Endothelial cell of umbilical vein (primary cell): ENCODE measurements around the gene ENPP3. TPM values are rescaled to one million over a fixed set of nuclear protein-coding genes. Genes with fewer than 3 reads are reported as not detected.
"Not testable (repeated sequence)": the region's sequence is repeated elsewhere in the genome, so short reads cannot be mapped to it uniquely, and the experiment has no call there.

Experiments used
- BruUV-seq: library from RNA; stranded (reverse); fragments of 400-500 nt; replicated peaks from 2 replicates; lab custom pipeline; 2021; lab: Mats Ljungman, UMichigan
- CTCF ChIA-PET: fragments of 300-600, 350-600 bp; sonication (Branson Sonifier 250); formaldehyde crosslinking; loops from one replicate; lab custom pipeline; 2021; ENCODE audit warnings: antibody characterized with exemption, inconsistent platforms; lab: Charles Lee
- POLR2A ChIA-PET: fragments of 300-600, 350-600 bp; sonication (Branson Sonifier 250); formaldehyde crosslinking; loops from one replicate; lab custom pipeline; 2021; ENCODE audit warnings: antibody characterized with exemption, inconsistent platforms; lab: Charles Lee
- DNase-seq: peaks from one replicate; pipeline ENCODE4 v3.0.0-alpha.2; 2011; ENCODE audit warnings: low read depth, low spot score
- FAIRE-seq: peaks from 2 replicates; lab custom pipeline; 2011; peaks lifted over from hg19 to GRCh38; lab: Jason Lieb, UNC
- H2AFZ ChIP-seq: 2 replicates; pipeline ENCODE4 v1.6.0; 2012; ENCODE audit warnings: low read depth, low read length, control low read depth, inconsistent platforms
- H3K27ac ChIP-seq: 2 replicates; pipeline ENCODE4 v1.5.1; 2011; ENCODE audit warnings: low read depth, mild to moderate bottlenecking, control low read depth, low read length, moderate library complexity; ENCODE audit not compliant: insufficient read depth
- H3K27me3 ChIP-seq, 2 experiments: 2 replicates each; pipeline versions ENCODE4 v1.6.0 to v1.6.1; 2011; ENCODE audit warnings: low read length in 2 of 2, mixed read lengths in 1 of 2; ENCODE audit not compliant: control insufficient read depth in 2 of 2, insufficient read depth in 2 of 2
- H3K36me3 ChIP-seq, 2 experiments: 2 replicates in 1 of 2; 3 replicates in 1 of 2; pipeline ENCODE4 v1.5.1; 2011; ENCODE audit warnings: low read length in 2 of 2, mild to moderate bottlenecking in 1 of 2, moderate library complexity in 1 of 2; ENCODE audit not compliant: control insufficient read depth in 2 of 2, insufficient read depth in 2 of 2; ENCODE audit errors: extremely low read depth in 1 of 2
- H3K4me1 ChIP-seq: 3 replicates; pipeline ENCODE4 v1.5.1; 2011; ENCODE audit warnings: mild to moderate bottlenecking, low read length; ENCODE audit not compliant: control insufficient read depth, insufficient read depth; ENCODE audit errors: extremely low read depth
- H3K4me2 ChIP-seq: 2 replicates; pipeline ENCODE4 v1.6.1; 2011; ENCODE audit warnings: low read length, control low read depth, mixed read lengths; ENCODE audit not compliant: insufficient read depth
- H3K4me3 ChIP-seq, 3 experiments: fragments of 200-600 bp in 1 of 3; sonication (generic), shearing (Covaris generic) in 1 of 3; replicated peaks in 1 of 3; 2 replicates each; pipeline ENCODE4 v1.5.1; 2011 to 2016; ENCODE audit warnings: control low read depth in 3 of 3, low read length in 3 of 3, mild to moderate bottlenecking in 2 of 3, inconsistent platforms in 1 of 3, low read depth in 1 of 3, moderate library complexity in 1 of 3; ENCODE audit not compliant: insufficient read depth in 1 of 3
- H3K79me2 ChIP-seq: 2 replicates; pipeline ENCODE4 v1.6.0; 2012; ENCODE audit warnings: low read length, inconsistent platforms; ENCODE audit not compliant: control insufficient read depth, insufficient read depth
- H3K9ac ChIP-seq: replicated peaks from 2 replicates; pipeline ENCODE3; 2011; ENCODE audit warnings: low read length, control low read depth; ENCODE audit not compliant: insufficient read depth; ENCODE audit errors: extremely low read depth
- H3K9me1 ChIP-seq: replicated peaks from 3 replicates; pipeline ENCODE4 v1.6.0; 2011; ENCODE audit warnings: mild to moderate bottlenecking, low read length; ENCODE audit not compliant: control insufficient read depth, insufficient read depth; ENCODE audit errors: extremely low read depth
- H3K9me3 ChIP-seq: replicated peaks from 2 replicates; pipeline ENCODE4 v1.5.1; 2012; ENCODE audit warnings: low read length, inconsistent platforms; ENCODE audit not compliant: control insufficient read depth, insufficient read depth
- H4K20me1 ChIP-seq: replicated peaks from 2 replicates; pipeline ENCODE3; 2011; ENCODE audit warnings: mild to moderate bottlenecking, low read length; ENCODE audit not compliant: control insufficient read depth, insufficient read depth; ENCODE audit errors: extremely low read depth
- CTCF ChIP-seq, 2 donors: IDR thresholded peaks; 1 replicate in 1 of 2; 2 replicates in 1 of 2; pipeline ENCODE4 v1.5.1; 2011; ENCODE audit warnings: low read length in 2 of 2, mild to moderate bottlenecking in 2 of 2, moderate library complexity in 2 of 2, control low read depth in 1 of 2, inconsistent platforms in 1 of 2, low read depth in 1 of 2; ENCODE audit not compliant: insufficient read depth in 1 of 2; ENCODE audit errors: extremely low read depth in 1 of 2
- EZH2 ChIP-seq: IDR thresholded peaks from 2 replicates; pipeline ENCODE4 v1.6.1; 2012; ENCODE audit warnings: borderline replicate concordance, low read depth, mild to moderate bottlenecking, moderate library complexity, low read length, inconsistent platforms; ENCODE audit not compliant: severe bottlenecking
- FOS ChIP-seq: IDR thresholded peaks from 2 replicates; pipeline ENCODE4 v1.6.1; 2011; ENCODE audit warnings: mild to moderate bottlenecking, low read length, moderate library complexity, borderline replicate concordance; ENCODE audit not compliant: insufficient read depth
- GATA2 ChIP-seq: IDR thresholded peaks from 2 replicates; pipeline ENCODE4 v1.7.0; 2011; ENCODE audit warnings: low read depth, mild to moderate bottlenecking, moderate library complexity, mixed read lengths, low read length; ENCODE audit not compliant: insufficient read length, insufficient read depth
- JUN ChIP-seq: IDR thresholded peaks from 2 replicates; pipeline ENCODE4 v1.6.1; 2011; ENCODE audit warnings: borderline replicate concordance, low read depth; ENCODE audit not compliant: insufficient read length, insufficient read depth
- MAX ChIP-seq: IDR thresholded peaks from 2 replicates; pipeline ENCODE4 v1.6.1; 2011; ENCODE audit not compliant: insufficient read depth, insufficient read length
- MYC ChIP-seq: IDR thresholded peaks from one replicate; pipeline ENCODE4 v1.6.1; 2011; ENCODE audit warnings: mild to moderate bottlenecking, low read depth, low read length
- POLR2A ChIP-seq: IDR thresholded peaks from 2 replicates; pipeline ENCODE4 v1.6.1; 2012; ENCODE audit warnings: low read depth, mild to moderate bottlenecking, control low read depth, low read length
- POLR2AphosphoS5 ChIP-seq: IDR thresholded peaks from 2 replicates; pipeline ENCODE4 v1.6.1; 2012; ENCODE audit warnings: low read depth, mild to moderate bottlenecking, control low read depth, low read length, moderate library complexity; ENCODE audit not compliant: insufficient read depth
- dilution Hi-C: fragments of 300-500 bp; cut with MboI; formaldehyde crosslinking; loops from one replicate; pipeline ENCODE4 v1.15.0; 2019; ENCODE audit warnings: low sequenced_read_pairs; ENCODE audit not compliant: extremely low pct_ligation_motif_present
- intact Hi-C: fragments of 100-400 bp; cut with micrococcal nuclease; formaldehyde crosslinking; loops from one replicate; pipeline ENCODE4 v1.10.0; 2022
- polyA plus RNA-seq, 4 experiments: library from polyadenylated mRNA; depleted of rRNA in 3 of 4; stranded (reverse) in 3 of 4; unstranded in 1 of 4; fragments of >200 nt; gene quantifications; 2 replicates each; pipeline versions ENCODE4 v1.2.1 to v1.2.3, GENCODE V29; 2011 to 2012; ENCODE audit warnings: missing spikeins in 1 of 4
- total RNA-seq: library from RNA; stranded (reverse); gene quantifications from 2 replicates; pipeline ENCODE4 v1.2.3, GENCODE V29; 2021

Gene ENPP3
- total and polyA plus RNA-seq, 2 donors (not counting 3 experiments of a cell fraction or from before 2014, with no cell fraction given) = not detected

DNA sequence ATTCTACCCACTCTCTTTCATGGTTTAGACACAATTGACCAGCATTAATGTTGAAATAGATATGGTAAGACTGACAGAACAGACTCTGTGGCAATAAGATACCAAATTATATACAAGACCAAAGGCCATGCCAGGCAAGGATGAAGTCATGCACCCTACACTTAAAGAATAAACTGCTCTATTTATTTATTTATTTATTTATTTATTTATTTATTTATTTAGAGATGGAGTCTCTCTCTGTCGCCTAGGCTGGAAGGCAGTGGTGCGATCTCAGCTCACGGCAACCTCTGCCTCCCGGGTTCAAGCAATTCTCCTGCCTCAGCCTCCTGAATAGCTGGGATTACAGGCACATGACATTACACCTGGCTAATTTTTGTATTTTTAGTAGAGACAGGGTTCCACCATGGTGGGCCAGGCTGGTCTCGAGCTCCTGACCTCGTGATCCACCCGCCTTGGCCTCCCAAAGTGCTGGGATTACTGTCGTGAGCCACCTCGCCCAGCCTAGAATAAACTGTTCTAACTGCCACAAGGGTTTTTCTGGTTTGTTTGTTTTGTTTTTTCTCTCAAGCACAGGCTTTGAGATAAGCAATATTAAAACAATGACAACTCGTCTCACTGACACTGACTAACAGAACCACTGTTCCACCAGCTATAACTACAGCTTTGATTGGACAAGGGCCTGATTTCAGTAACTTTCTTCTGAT is 114.1 kb downstream of the ENPP3 start:
- H3K9ac ChIP-seq, H3K4me3 ChIP-seq, H3K27ac ChIP-seq, CTCF ChIA-PET, H3K4me1 ChIP-seq, H3K9me3 ChIP-seq, H3K9me1 ChIP-seq, H4K20me1 ChIP-seq, DNase-seq, dilution Hi-C loops, H3K27me3 ChIP-seq, H3K36me3 ChIP-seq, H3K79me2 ChIP-seq, H3K4me2 ChIP-seq, FAIRE-seq, intact Hi-C loops, BruUV-seq: not testable (repeated sequence)
- H2AFZ ChIP-seq = peak overlapping the region; percentile 45
- POLR2A ChIA-PET = interaction anchor here (0.6 kb wide), 1 partner anchor 55 kb away, joined by 5 read pairs; no protein-coding TSS in a partner anchor

DNA sequence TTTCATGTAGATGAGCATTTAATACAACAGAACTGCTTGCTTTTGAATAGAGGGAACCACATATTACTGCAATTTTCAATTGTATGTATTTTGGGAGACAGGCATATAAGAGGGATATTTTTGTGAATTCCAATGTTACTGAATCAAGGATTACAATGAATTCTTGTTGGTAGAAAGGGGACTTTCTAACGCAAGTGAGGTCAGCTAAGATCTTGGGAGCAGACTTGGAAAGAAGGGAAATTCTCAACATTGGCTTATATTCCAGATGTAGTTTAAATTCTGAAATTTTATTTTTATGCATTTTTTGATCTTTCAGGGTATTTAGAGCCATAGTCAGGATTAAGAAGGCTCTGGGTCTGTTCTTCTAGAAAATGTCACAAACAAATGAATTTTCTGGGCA is 117.0 kb downstream of the ENPP3 start:
- Histone ChIP-seq H3K27me3 (peaks cover 0 to 2% of the 10 kb centered on the region in 2 experiments), H3K9ac (no peak overlapping the region), H3K79me2 (no peaks in the 10 kb centered on the region), H3K4me1 (no peaks in the 10 kb centered on the region), H4K20me1 (no peaks in the 10 kb centered on the region), H3K9me3 (no peaks in the 10 kb centered on the region), H3K4me3 (no peak overlapping the region), H3K9me1 (no peaks in the 10 kb centered on the region), H3K4me2 (no peak overlapping the region), H3K36me3 (no peaks in the 10 kb centered on the region), H3K27ac (no peak overlapping the region), H2AFZ (no peak overlapping the region)
- dilution Hi-C loops = no loop called here
- FAIRE-seq (no peak), DNase-seq (no peak)
- TF ChIP-seq POLR2AphosphoS5 = no peak
- TF ChIP-seq CTCF (IDR thresholded peaks at IDR 0.05; ENCODE audit: extremely low read depth in 1 of 2, insufficient read depth in 1 of 2, low read depth in 1 of 2, low read length in 2 of 2) = no peak
- TF ChIP-seq EZH2 = no peak
- TF ChIP-seq MYC = no peak
- TF ChIP-seq GATA2 = no peak
- no peak for TF ChIP-seq JUN
- TF ChIP-seq MAX = no peak
- no peak for TF ChIP-seq FOS
- no peak for TF ChIP-seq POLR2A
- intact Hi-C loops = no loop called here
- CTCF ChIA-PET = no interaction called here
- POLR2A ChIA-PET = no interaction called here
- no TSS peak for BruUV-seq
